ENCODE results near the gene CBX5.
"Not testable (repeated sequence)": the region's sequence is repeated elsewhere in the genome, so short reads cannot be mapped to it uniquely, and the experiment has no call there.

CBX5 gene

DNA sequence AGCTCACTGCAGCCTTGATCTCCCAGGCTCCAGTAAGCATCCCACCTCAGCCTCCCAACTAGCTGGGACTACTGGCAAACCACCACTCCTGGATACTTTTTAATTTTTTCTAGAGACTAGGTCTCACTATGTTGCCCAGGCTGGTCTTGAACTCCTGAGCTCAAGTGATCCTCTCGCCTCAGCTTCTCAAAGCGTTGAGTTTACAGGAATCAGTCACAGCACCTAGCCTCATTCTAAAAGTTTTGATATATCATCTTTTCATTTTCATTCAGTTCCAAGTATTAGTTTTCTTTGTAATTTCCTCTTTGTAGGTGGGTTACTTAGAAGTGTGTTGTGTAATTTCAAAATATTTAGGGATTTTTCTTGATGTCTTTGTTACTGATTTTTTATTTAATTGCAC lies 9.6 kb downstream of the CBX5 start:
- no peak for DNase-seq (ENCODE audit: low spot score)

DNA sequence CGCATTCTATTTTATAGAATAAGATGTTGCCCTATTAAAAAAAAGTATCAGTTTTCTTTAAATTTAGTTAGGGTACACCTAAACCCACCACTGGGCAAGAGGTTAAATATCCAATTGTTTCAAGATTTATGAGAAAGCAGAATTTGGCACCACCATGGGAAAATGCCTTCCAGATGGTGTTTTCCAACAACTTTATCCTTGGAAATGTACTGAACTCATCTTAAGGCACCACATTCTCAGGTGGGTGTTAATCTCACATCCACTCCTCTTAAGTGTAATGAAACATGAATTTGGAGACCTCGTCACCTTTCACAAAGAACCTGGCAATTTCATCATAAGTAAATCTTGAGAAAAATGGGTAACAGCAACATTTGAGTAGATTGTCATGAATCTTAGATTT lies 13.1 kb downstream of the CBX5 start:
- DNase-seq (ENCODE audit: low spot score), result no peak

DNA sequence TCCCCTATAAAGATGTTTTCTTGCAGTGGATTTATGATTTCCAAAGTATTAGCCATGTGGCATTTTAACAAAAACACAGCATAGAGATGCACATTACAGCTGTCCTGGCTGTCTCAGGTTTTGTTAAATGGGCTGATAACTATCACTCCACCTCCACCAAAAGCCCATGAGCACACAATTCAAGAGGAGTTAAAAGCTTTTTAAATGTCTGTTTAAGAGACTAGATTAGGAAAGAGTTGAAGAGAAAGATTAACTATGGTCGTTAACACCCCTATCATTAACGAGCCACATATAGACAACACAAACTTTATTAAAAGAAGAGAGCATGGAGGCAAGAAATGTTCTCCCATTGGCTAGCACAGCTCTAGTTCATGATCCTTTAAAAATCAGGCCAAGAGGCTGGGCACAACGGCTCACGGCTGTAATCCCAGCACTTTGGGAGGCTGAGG lies 14.5 kb downstream of the CBX5 start:
- DNase-seq (ENCODE audit: low spot score), result no peak

DNA sequence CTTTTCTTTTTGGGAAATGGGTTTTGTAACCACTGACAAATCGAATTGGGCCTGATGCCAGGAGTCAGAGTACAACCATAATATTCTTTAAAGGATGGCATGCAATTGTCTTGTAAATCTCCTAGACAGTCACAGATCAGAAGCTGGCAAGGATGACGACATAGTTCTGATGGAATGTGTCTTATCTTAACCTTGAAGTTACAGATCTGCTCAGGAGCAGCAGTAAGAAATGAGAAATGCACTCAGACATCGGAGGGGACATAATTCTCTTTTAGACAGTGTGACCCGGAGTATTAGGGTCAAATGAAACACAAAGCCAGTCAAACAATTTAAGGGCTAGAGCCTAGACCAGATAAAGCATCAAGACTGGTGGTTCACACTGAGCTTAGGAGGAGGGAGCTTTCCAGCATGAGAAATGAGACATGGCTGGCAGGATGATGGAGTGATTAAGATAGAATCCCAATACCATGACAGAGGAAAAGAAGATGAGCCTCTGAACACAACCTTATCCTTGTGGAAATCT lies 17.5 kb downstream of the CBX5 start:
- peak; percentile 76 for DNase-seq (ENCODE audit: low spot score)

DNA sequence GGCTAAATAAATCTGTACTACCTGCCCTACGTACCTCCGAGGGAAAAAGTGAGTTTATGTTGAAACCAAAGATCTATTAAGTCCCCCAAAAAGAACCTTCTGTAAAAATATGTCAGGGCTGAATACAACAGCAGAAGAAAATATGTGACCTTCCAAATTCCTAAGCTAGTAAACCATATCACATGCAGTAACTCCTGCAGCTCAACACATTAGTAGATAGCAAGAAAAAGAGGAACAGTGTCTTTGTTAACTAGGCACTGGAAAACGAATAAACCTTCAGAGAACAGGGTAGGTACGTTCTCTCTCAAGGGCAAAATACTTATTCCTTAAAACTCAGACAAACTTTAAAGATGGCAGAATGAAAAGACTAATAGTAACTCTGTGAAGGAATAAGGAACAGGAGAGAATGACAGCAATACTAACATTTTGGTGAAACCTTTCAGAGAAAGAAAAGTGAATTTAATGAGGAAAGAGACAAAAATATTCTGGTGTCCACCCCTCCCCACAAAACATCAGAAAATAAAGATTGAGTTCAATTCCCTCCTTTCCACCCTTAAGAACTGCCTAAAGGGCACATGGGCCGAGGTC lies 18.0 kb downstream of the CBX5 start:
- no peak for DNase-seq (ENCODE audit: low spot score)

DNA sequence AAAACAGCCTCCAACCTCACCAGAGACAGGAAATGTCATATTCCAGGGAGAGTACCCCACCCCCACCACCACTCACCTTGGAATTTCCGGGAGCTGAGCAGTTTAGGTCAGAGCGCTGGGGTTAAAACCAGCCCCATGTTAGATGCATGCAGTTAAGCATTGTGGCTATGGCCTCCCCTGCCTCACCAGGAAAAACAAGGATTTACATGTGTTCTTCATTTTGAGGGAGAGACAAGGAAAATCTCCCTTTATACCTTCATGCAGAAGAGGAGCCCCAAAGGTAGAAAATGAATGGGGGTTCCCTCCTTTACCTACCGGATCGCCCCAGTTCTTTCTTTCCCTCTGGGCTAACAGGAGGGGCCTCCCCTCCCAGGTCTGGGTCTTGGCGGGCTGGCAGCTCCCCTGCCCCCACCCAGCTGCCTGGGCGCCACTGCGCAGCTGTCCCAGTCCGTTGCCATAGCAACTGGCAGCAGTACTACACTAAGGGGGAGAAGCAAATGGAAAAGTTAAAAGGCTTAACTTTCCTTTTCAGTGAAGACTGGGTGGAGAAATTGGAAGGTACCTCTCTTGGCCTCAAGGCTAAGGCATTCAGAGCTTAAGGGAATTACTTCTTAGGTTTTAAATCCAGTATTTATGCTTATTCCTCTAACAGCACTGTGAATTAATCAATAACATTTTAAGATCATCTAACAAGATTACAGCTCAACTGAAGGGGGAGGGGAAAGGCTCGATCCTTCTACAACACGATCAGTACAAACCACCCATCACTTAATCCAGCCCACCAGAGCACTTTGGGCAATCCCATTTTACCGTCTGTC lies 20.5 kb downstream of the CBX5 start:
- DNase-seq (ENCODE audit: low spot score), result peak; percentile 96

DNA sequence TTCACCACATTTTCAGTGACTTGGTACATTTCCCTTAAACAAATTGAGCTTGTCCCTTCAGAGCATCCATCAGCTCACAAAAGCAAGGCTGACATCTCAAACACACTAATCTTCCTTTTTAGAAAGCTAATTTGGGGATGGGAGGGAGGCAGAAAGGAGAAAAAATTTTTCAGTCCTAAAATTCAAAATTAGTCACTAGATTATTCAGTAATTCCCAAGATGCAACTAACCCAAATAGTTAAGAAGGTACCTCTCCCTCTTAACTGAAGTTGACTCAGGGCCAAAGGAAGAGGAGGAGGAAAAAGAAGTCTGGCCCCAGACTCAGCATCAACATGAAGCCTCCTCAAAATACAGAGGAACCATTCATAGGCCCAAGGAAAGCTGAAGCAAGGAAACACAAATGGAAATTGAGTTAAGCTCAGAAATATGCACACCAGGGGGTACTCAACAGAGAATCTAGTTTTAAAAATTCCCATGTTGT lies 21.7 kb downstream of the CBX5 start:
- no peak for DNase-seq (ENCODE audit: low spot score)

DNA sequence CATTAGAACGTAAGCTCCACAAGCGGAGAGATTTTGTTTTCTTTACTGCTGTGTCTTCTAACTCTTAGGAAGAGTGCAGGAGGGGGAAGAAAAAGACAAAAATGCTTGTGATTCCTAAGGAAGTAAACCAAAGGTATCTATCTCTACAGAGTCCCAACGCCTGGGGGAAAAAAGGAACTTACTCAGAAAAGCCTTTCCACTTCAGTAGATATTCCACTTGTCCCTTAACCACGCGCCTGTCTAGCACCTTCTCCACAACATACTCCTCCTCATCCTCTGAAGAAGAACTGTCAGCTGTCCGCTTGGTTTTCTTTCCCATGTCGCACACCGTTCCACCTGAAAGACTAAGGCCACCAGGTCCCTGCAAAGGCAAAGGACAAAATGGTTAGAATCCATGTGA lies 22.6 kb downstream of the CBX5 start:
- DNase-seq (ENCODE audit: low spot score), result no peak

DNA sequence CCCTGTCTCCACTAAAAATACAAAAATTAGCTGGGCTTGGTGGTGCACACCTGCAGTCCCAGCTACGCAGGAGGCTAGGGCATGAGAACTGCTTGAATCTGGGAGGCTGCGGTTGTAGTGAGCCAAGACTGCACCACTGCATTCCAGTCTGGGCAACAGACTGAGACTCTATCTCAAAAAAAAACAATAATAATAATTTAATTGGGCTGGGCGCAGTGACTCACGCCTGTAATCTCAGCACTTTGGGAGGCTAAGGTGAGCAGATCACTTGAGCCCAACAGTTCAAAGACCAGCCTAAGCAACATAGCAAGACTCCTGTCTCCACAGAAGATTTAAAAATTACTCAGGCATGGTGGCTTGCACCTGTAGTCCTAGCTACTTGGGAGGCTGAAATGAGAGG lies 26.7 kb downstream of the CBX5 start:
- DNase-seq (ENCODE audit: low spot score), result no peak

DNA sequence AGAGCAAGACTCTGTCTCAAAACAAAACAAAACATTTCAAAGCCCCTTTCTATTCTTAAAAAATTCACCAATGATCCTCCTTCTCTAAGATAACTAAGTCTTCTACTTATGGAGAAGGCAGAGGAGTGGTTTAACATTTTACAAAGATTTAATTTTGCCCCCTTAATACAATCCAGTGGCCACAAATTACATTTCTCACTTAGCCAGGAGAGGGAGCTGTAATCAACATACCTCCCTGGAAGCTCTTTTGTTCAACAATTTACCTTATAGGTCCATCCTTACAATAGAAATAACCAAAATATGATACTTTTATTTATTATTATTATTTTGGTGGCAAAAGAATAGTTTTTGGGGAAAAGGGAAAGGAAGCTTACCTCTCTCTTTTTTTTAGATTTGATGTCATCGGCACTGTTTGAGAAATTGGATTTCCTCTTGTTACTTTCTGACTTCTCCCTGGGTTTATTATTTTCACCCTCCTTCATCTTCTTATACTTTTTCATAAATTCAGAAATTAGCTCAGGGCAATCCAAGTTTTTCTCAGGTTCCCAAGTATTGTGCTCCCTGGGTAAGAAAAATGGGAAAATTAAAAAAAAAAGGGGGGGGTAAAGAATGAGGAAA lies 28.1 kb downstream of the CBX5 start:
- peak; percentile 49 for DNase-seq (ENCODE audit: low spot score)

DNA sequence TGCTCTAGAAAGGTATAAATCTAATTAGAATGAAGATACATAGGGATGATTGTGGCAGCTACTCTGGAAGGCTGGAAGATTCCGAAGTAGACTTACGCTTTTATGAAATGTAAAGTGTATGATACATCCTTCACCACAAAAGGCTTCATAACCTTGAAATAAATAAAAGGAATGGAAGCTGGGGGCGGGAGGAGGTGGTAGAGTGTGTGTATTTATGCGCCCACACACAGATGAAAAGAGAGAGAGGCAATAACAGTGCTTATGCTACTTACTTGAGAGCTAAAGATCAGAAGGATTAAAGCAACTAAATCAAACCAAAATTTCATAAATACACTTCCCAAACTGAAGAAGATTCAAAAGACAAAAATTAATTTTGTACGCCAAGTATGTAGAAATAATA lies 30.4 kb downstream of the CBX5 start:
- no peak for DNase-seq (ENCODE audit: low spot score)

DNA sequence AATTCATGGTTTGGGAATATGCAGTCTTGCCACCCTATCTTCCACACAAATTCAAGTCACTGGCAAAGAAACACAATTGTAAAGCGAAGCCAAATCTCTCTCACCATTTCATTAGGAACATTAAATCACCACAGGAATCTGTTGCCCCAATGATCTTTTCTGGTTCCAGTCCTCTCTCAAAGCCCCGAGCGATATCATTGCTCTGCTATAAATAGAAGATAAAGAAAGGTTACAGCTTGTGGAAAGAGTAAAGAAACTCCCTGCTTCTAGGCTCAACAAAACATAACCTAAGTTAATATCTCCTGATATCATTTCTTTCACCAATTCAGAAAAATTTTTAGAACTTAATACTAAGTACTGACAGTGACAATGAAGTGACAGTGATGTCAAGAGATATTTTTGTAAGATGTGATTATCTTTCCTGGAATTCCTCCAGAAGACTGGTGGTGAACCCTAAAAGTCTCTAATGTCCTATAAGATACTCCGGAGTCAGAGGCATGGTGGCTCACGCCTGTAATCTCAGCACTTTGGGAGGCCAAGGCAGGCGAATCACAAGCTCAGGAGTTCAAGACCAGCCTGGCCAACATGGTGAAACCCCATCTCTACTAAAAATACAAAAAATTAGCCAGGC lies 33.8 kb downstream of the CBX5 start:
- no peak for DNase-seq (ENCODE audit: low spot score)

DNA sequence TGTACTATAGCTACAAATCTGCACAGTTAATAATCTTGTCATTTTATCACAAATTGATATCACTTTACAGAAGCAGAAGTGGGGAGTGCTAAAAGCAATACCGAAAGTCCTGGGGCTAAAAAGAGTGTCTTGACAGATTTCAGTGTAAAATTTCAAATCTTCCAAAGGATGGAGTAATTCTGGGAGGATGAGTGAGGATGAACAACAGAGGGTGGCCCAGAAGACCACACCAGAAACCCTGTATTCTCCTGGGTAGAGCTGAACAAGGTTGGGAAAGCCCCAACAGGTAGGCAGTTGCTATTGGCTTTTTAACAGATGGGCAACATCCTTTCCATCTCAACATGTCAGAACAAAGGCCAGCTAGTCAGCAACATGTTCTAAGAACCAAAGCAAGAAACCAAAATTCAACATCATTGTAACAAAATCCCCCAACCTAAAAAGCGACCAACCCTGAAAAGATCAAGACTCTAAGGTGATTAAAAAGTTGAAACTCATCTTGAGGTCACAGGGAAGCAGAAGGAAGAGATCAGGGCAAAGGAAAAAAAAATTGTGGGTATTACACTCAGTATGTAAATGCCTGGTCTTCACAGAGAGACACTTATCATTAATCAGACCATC lies 38.8 kb downstream of the CBX5 start:
- no peak for DNase-seq (ENCODE audit: low spot score)

DNA sequence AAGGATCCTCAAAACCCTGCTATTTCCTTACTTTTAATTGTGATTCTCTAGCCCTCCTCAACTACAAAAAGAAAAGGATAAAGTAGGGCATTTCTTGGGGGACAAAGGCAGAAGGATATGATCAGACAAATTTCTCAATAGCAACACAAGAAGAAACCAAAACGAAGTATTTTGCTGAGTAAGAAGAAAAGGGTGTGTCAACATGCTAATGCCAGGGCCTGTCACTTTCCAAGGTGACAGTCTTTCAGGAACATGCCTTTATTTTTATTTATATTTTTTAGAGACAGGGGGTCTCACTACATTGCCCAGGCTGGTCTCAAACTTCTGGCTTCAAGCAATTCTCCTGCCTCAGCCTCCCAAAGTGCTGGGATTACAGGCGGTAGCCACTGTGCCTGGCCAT lies 39.8 kb downstream of the CBX5 start:
- DNase-seq (ENCODE audit: low spot score), result no peak

DNA sequence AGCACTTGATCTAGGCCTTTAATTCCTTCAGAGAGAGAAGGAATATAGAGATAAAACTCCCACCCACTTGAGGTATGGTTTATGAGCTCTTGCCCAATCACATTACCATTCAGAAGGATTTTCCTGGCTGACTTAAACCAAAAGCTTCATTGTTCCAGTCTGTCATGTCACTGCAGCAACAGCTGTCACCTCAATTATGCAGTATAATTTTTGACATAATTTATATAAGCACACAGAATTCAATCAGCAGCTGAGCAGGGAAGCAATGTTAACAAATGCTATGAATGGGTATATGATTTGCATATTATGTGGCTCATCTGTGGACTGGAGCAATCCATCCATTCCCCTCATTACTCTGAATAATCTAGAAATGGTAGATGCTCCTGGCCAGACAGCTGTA lies 40.3 kb downstream of the CBX5 start:
- no peak for DNase-seq (ENCODE audit: low spot score)

DNA sequence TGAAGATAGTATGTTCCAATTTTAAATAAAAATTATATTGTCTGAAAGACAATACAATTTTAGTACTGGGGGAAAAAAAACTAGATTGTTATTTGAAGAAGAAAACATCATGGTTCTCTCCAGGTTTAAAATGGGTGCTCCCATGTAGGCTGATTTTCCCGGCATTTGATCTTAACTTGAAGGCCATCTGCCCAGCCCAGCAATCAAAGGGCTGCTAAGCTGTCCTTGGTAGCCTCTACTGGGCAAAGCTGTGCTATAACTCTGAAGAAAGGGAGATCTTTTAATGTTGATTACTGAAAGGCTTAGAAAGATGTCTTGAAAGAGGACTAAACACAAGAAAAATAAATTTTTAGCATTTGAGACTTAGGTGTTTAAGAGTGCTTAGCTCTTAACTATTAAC lies 41.4 kb downstream of the CBX5 start:
- DNase-seq (ENCODE audit: low spot score), result no peak

DNA sequence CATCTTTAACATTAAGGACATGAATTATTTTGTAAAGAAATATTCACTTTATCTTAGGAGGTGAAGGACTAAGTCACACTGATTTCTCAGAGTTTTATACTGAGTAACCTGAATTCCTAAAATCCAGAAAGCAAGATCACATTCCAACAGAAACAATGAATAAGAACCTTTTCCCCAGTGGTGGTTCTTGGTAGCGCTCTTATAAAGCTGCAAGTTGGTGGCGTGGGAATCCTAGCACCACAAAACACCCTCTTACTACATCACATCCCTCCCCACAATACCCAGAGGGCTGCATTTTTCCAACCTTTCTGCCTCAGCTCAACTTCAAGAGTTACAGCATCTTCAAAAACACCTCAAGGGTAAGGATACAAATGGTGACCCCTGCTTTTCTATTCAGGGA lies 47.1 kb downstream of the CBX5 start:
- no peak for DNase-seq (ENCODE audit: low spot score)

DNA sequence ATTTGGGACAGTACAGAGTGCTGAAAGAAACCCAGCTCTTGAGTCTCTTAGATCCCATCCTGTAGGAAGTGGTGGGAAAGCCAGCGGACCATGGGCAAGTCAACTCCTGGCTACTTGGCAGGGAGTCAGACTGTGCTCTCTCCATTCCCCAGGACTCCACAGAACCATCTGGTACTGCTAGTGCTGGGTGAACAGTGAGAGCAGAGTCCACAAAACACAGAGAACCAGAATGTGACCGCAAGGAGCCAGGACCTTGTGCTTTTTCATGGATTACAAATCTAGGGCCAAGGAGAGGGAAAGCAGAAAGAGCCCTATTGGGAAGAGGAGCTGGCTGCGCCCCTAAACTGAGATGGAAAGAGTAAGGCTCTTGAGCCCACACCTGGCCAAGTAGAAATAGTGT lies 48.7 kb downstream of the CBX5 start:
- DNase-seq (ENCODE audit: low spot score), result not testable (repeated sequence)

DNA sequence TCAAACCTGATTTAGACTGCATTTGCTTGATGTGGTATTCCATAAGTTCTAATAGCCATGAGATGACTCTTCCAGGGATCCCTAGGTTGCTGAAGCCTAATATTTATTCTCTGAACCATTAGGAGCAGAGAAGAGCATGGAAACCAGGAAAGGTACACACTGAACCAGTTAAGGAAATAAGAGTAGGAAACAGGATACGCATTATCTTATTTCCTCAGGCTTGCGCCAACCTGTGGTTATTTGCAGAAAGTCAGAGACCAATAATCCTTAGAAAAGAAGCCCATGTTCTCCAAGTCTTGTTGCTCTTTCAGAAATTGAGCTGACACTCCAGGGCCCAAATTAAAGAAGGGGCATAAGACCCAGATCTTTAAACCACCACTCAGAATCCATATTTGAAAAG lies 49.4 kb downstream of the CBX5 start:
- no peak for DNase-seq (ENCODE audit: low spot score)

DNA sequence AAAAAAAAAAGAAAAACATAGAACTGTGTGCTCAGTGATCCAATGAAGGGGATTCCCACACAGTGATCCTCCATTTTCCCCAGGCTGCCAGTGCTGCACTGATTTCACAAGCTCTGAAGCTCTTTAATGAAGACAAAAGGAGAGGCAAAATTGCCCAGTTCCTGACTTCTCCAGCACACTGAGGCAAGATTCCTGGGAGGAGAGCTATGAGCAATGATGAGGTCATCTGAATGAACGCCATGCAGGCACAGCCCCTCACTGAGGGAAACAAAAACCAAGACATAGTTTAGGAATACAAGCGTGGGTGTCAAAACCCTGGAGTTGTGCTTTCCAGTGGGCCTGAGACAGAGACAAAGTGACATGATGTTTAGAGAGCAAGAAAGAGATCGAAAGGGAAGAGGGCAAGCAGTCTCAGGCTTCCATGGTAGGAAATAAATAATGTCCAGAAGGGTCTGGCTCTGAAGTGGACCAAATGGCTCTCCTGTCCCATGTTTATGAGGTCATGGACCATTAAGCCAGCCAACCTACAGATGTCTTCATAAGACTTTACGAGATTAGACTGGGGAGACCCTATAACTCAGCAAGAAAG lies 50.2 kb downstream of the CBX5 start:
- no peak for DNase-seq (ENCODE audit: low spot score)

DNA sequence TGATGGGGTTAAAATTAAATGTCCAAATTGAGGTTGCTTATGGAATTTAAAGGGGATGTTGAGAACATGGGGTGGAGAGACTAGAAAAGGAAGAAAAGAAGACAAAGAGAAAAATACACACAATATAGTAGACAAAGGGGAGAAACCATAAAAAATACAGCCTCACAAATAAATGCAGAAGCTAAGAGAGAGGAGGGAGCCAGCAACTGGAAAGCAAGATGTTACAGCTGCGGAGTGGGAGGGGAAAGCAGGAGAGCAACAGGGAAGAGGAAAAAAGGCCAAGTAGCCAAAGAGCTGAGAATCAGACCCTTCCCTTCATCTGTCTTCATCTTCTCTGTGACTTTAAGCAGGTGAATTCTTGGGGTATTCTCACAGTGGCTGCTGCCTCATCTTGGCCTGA lies 51.5 kb downstream of the CBX5 start:
- no peak for DNase-seq (ENCODE audit: low spot score)
